SK-N-SH treated with all-trans-retinoic acid at 6 μM for 48 hours (cell line): Measurements from ENCODE around the gene ONECUT3.

Experiments used
- ATAC-seq: fragments of 200-7000 bp; cut with Tn5 transposase; 3 replicates; pipeline ENCODE4 v1.9.1; 2020; ENCODE audit warnings: mild to moderate bottlenecking, moderate library complexity
- ARNTL ChIP-seq: fragments of 450-650 bp; formaldehyde crosslinking; IDR thresholded peaks from 2 replicates; pipeline ENCODE4 v1.5.0; 2020; ENCODE audit warnings: low read depth, mild to moderate bottlenecking, moderate library complexity, borderline replicate concordance
- BACH2 ChIP-seq: fragments of 250-450 bp; sonication (Bioruptor Pico); IDR thresholded peaks from 2 replicates; pipeline ENCODE4 v1.9.0; 2021; ENCODE audit warnings: mild to moderate bottlenecking, borderline replicate concordance
- CSDC2 ChIP-seq: fragments of 250-450 bp; sonication (Bioruptor Pico); IDR thresholded peaks from 2 replicates; pipeline ENCODE4 v1.5.0; 2020; ENCODE audit warnings: mild to moderate bottlenecking, moderate library complexity
- CSRNP3 ChIP-seq: fragments of 250-450 bp; sonication (Bioruptor Pico); IDR thresholded peaks from 2 replicates; pipeline ENCODE4 v1.5.1; 2021; ENCODE audit warnings: mild to moderate bottlenecking, moderate library complexity
- GLIS3 ChIP-seq: fragments of 250-450 bp; sonication (Bioruptor Pico); IDR thresholded peaks from 2 replicates; pipeline ENCODE4 v1.5.0; 2020; ENCODE audit warnings: mild to moderate bottlenecking, moderate library complexity
- ISL1 ChIP-seq: fragments of 250-450 bp; sonication (Bioruptor Pico); IDR thresholded peaks from 2 replicates; pipeline ENCODE4 v2.1.2; 2022; ENCODE audit warnings: mild to moderate bottlenecking, moderate library complexity
- OSR1 ChIP-seq: fragments of 250-450 bp; sonication (Bioruptor Pico); IDR thresholded peaks from 2 replicates; pipeline ENCODE4 v1.8.0; 2022; ENCODE audit warnings: moderate library complexity, mild to moderate bottlenecking, inconsistent platforms
- POU6F1 ChIP-seq: fragments of 250-450 bp; sonication (Bioruptor Pico); IDR thresholded peaks from 2 replicates; pipeline ENCODE4 v1.8.0; 2021; ENCODE audit warnings: low read depth, mild to moderate bottlenecking, moderate library complexity, borderline replicate concordance
- PPARA ChIP-seq: fragments of 250-450 bp; sonication (Bioruptor Pico); IDR thresholded peaks from 2 replicates; pipeline ENCODE4 v1.5.0; 2020; ENCODE audit warnings: mild to moderate bottlenecking, borderline replicate concordance
- RARB ChIP-seq: fragments of 250-450 bp; sonication (Bioruptor Pico); IDR thresholded peaks from 2 replicates; pipeline ENCODE4 v1.8.0; 2021; ENCODE audit warnings: mild to moderate bottlenecking, moderate library complexity
- SNAI2 ChIP-seq: fragments of 250-450 bp; sonication (Bioruptor Pico); IDR thresholded peaks from 2 replicates; pipeline ENCODE4 v1.5.0; 2020; ENCODE audit warnings: mild to moderate bottlenecking, moderate library complexity
- TCF4 ChIP-seq: fragments of 250-450 bp; sonication (Bioruptor Pico); IDR thresholded peaks from 2 replicates; pipeline ENCODE4 v1.8.0; 2021; ENCODE audit warnings: mild to moderate bottlenecking, moderate library complexity, borderline replicate concordance
- TOX ChIP-seq: fragments of 250-450 bp; sonication (Bioruptor Pico); IDR thresholded peaks from 2 replicates; pipeline ENCODE4 v1.8.0; 2021; ENCODE audit warnings: mild to moderate bottlenecking, moderate library complexity, borderline replicate concordance
- ZFP3 ChIP-seq: fragments of 250-450 bp; sonication (Bioruptor Pico); IDR thresholded peaks from 2 replicates; pipeline ENCODE4 v1.5.0; 2020; ENCODE audit warnings: mild to moderate bottlenecking, moderate library complexity
- ZFP30 ChIP-seq: fragments of 450-650 bp; formaldehyde crosslinking; IDR thresholded peaks from 2 replicates; pipeline ENCODE4 v1.5.0; 2022; ENCODE audit warnings: mild to moderate bottlenecking, moderate library complexity
- ZNF565 ChIP-seq: fragments of 450-650 bp; formaldehyde crosslinking; conservative IDR thresholded peaks from 2 replicates; pipeline ENCODE4 v1.5.0; 2020; ENCODE audit warnings: low read depth, mild to moderate bottlenecking, moderate library complexity
- ZNF70 ChIP-seq: fragments of 450-650 bp; formaldehyde crosslinking; IDR thresholded peaks from 2 replicates; pipeline ENCODE4 v1.5.0; 2020; ENCODE audit warnings: mild to moderate bottlenecking, moderate library complexity
- ZNF8 ChIP-seq: fragments of 450-650 bp; formaldehyde crosslinking; IDR thresholded peaks from 2 replicates; pipeline ENCODE4 v1.5.0; 2020; ENCODE audit warnings: mild to moderate bottlenecking, moderate library complexity
- TF ChIP-seq, protein P1 (sequence below): fragments of 250-450 bp; sonication (Bioruptor Pico); IDR thresholded peaks from 2 replicates; pipeline ENCODE4 v1.5.1; 2020; ENCODE audit warnings: low read depth, mild to moderate bottlenecking, moderate library complexity
- TF ChIP-seq, protein P2 (sequence below): fragments of 250-450 bp; sonication (Bioruptor Pico); IDR thresholded peaks from 2 replicates; pipeline ENCODE4 v1.5.0; 2020; ENCODE audit warnings: mild to moderate bottlenecking, moderate library complexity

ONECUT3 gene

GRCh38 chr19:1717200-1717969 lies 35.9 kb upstream of the ONECUT3 start:
- ATAC-seq, result no peak
- TF ChIP-seq ZNF565 (CRISPR knock-in tag) (no peak), OSR1 (CRISPR knock-in tag) (no peak), BACH2 (CRISPR knock-in tag) (no peak), POU6F1 (CRISPR knock-in tag) (no peak), ZFP30 (no peak), SNAI2 (CRISPR knock-in tag) (no peak), ARNTL (CRISPR knock-in tag) (no peak), CSRNP3 (CRISPR knock-in tag) (no peak), CSDC2 (CRISPR knock-in tag) (no peak), ZFP3 (CRISPR knock-in tag) (no peak), ZNF70 (no peak), RARB (CRISPR knock-in tag) (no peak)

- no peak for ATAC-seq
- TF ChIP-seq CSDC2 (CRISPR knock-in tag), result no peak
- TF ChIP-seq TOX (CRISPR knock-in tag), result no peak
- TF ChIP-seq, protein P1, sequence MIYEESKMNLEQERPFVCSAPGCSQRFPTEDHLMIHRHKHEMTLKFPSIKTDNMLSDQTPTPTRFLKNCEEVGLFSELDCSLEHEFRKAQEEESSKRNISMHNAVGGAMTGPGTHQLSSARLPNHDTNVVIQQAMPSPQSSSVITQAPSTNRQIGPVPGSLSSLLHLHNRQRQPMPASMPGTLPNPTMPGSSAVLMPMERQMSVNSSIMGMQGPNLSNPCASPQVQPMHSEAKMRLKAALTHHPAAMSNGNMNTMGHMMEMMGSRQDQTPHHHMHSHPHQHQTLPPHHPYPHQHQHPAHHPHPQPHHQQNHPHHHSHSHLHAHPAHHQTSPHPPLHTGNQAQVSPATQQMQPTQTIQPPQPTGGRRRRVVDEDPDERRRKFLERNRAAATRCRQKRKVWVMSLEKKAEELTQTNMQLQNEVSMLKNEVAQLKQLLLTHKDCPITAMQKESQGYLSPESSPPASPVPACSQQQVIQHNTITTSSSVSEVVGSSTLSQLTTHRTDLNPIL (CRISPR knock-in tag), result no peak
- no peak for TF ChIP-seq ZNF565 (CRISPR knock-in tag)
- no peak for TF ChIP-seq ISL1 (CRISPR knock-in tag)
- TF ChIP-seq POU6F1 (CRISPR knock-in tag), result no peak
- no peak for TF ChIP-seq ZFP3 (CRISPR knock-in tag)
- no peak for TF ChIP-seq ZFP30
- no peak for TF ChIP-seq SNAI2 (CRISPR knock-in tag)
Observed at GRCh38 chr19:1717970-1718264, 35.4 kb upstream of the ONECUT3 start.

DNA sequence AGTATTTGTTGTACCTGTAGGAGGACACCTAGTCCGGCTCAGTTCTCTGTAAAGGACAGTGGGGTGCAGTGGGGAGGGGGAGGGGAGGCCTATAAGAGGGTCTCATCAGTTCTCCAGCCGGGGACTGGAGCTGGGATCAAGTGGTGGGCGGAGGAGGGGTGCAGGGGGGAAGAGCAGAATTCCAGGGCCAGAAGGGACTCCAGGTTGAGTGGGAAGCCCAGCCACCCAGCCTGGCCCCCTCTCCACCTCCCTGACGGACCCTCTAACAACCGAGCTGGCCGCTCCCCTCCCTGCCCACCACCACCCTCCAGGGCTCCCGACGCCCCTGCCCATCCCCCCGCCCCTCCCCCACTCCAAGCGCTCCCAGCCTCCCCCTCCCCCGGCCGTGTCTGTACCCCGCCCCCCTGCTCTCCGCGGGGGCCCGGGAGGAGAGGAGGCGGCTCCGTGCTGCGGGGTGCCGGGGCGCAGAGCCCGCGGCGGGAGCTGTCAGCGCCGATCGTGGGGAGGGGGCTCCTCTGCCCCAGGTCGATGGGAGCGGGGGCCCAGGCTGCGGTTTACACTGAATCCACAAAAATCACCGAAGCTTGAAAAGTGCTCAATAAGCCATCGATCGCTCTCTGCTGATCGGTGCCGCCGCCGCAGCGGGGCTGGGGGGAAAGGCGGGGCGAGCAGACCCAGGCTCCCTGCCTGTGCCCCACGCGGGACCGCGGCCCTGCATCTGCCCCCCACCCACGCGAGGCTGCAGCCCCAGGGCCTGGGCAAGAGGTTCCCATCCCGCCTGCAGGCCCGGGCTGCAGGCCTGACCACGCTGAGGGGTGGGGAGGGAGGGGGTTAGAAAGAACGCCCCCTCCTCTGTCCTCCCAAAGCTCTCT lies 34.6 kb upstream of the ONECUT3 start:
- no peak for ATAC-seq
- TF ChIP-seq POU6F1 (CRISPR knock-in tag) (no peak), ZNF8 (no peak), CSDC2 (CRISPR knock-in tag) (no peak), ISL1 (CRISPR knock-in tag) (no peak), SNAI2 (CRISPR knock-in tag) (no peak), ZFP30 (no peak), ARNTL (CRISPR knock-in tag) (no peak), ZNF565 (CRISPR knock-in tag) (no peak), ZFP3 (CRISPR knock-in tag) (no peak), OSR1 (CRISPR knock-in tag) (no peak), TCF4 (CRISPR knock-in tag) (no peak), GLIS3 (CRISPR knock-in tag) (no peak), ZNF70 (no peak), TOX (CRISPR knock-in tag) (no peak), RARB (CRISPR knock-in tag) (no peak), CSRNP3 (CRISPR knock-in tag) (no peak), PPARA (CRISPR knock-in tag) (no peak), BACH2 (CRISPR knock-in tag) (no peak)
- TF ChIP-seq, protein P2, sequence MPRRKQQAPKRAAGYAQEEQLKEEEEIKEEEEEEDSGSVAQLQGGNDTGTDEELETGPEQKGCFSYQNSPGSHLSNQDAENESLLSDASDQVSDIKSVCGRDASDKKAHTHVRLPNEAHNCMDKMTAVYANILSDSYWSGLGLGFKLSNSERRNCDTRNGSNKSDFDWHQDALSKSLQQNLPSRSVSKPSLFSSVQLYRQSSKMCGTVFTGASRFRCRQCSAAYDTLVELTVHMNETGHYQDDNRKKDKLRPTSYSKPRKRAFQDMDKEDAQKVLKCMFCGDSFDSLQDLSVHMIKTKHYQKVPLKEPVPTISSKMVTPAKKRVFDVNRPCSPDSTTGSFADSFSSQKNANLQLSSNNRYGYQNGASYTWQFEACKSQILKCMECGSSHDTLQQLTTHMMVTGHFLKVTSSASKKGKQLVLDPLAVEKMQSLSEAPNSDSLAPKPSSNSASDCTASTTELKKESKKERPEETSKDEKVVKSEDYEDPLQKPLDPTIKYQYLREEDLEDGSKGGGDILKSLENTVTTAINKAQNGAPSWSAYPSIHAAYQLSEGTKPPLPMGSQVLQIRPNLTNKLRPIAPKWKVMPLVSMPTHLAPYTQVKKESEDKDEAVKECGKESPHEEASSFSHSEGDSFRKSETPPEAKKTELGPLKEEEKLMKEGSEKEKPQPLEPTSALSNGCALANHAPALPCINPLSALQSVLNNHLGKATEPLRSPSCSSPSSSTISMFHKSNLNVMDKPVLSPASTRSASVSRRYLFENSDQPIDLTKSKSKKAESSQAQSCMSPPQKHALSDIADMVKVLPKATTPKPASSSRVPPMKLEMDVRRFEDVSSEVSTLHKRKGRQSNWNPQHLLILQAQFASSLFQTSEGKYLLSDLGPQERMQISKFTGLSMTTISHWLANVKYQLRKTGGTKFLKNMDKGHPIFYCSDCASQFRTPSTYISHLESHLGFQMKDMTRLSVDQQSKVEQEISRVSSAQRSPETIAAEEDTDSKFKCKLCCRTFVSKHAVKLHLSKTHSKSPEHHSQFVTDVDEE (CRISPR knock-in tag), result no peak
